SH-SY5Y (cell line): ENCODE measurements around the gene TELO2.

Source experiments
- GATA2 ChIP-seq: IDR thresholded peaks from 2 replicates; pipeline ENCODE4 v1.6.1; 2011; ENCODE audit warnings: mild to moderate bottlenecking, low read depth, low read length
- GATA3 ChIP-seq: IDR thresholded peaks from 2 replicates; pipeline ENCODE4 v1.6.1; 2011; ENCODE audit warnings: low read depth, mild to moderate bottlenecking, low read length, moderate library complexity

- TF ChIP-seq GATA2, result no peak
- TF ChIP-seq GATA3, result no peak
These were observed 3.9 kb downstream of the TELO2 start for GRCh38 chr16:1497014-1497598.
